NCI-H2107 (cell line): ENCODE measurements around the gene FYCO1.
"Not testable (repeated sequence)": the region's sequence is repeated elsewhere in the genome, so short reads cannot be mapped to it uniquely, and the experiment has no call there.

Source experiments
- DNase-seq: peaks from one replicate; lab custom pipeline; 2025; lab: John Stamatoyannopoulos, UW

FYCO1 gene

DNA sequence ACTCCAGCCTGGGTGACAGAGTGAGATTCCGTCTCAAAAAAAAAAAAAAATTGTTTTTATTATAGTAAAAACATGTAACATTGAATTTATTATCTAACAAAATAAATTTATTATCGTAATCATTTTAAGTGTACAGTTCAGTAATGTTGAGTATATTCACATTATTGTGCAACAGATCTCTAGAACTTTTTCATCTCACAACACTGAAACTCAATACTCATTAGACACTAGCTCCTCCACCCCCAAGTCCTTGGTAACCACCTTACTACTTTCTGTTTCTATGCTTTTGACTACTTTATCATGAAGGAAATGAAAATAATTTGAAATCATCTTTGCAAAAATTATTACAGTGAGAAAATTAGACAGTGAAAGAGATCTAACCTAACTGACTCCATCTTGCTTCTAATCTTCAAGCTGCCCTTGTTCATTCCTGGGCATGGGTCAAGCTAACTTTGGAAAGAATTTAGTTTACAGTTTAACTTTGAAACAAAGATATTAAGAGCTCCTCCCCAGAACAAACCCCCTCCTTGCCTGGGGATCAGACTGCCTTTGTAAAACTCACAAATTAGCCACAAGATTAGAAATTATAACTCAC lies 15.0 kb upstream of the FYCO1 start:
- DNase-seq: no peak

DNA sequence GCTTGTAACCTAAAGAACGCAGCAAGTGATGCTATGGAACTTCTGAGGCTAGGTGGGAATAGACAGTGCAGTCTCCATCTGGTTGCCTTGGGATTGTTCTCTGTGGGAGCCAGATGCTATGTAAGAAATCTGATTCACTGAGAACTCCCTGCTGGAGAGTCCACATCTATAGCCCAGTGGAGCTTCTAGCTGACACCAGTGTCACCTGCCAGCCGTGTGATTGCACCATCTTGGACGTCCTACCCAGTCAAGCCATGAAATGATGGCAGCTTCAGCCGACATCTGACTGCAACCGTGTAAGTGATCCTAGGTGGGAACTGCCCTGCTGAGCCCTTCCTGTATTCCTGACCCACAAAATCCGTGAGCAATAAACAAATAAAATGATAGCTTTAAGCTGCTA lies 12.4 kb upstream of the FYCO1 start:
- no peak for DNase-seq

DNA sequence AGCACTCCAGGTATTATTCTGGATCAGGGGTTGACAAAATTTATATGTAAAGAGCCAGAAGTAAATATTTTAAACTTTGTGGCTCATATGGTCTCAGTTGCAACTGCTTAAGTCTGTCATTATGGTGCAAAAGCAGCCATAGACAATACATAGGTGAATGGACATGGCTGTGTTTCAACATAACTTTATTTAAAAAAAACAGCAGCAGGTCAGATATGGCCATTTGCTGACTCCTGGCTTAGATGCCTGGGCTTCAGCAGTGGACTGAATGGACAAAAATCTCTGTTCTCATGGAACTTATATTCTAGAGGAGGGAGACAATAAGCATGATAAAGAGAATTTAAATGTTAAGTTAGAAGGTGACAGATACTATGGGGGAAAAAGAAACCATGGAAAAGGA lies 11.7 kb upstream of the FYCO1 start:
- no peak for DNase-seq

DNA sequence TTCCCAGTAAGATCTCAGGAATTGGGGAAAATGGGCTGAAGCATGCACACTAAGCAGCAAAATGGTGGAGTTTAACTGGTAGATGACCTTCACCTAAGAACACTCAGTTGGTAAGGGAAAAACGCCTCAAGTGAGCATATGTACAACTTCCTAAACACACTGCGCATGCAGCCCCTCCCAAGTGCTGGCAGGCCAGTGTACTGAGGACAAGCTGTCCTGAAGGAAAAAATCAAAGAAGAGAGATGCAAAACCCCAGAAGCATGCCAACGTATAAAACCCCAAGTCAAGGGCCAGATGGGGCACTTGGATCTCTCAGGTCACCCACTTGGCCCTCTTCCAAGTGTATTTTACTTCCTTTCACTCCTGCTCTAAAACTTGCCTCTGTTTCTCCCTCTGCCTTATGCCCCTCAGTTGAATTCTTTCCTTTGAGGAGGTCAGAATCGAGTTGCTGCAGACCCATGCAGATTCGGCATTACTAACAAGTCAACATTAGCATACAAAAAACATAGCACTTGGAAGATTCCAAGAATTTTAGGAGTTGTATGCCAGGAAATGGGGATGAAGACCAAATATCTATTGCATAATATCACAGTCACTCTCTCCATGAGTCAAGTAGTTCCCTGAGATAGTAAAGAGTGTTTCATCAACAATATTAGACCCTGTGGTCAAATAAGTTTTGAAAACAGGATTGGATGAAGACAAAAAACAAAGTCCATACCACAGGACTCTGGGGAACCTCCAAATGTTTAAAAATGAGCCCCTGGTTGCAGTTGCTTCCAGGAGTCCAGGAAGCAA lies 10.8 kb upstream of the FYCO1 start:
- no peak for DNase-seq

- DNase-seq: not testable (repeated sequence)
These were observed 8.1 kb upstream of the FYCO1 start for GRCh38 chr3:46003706-46004105.

DNA sequence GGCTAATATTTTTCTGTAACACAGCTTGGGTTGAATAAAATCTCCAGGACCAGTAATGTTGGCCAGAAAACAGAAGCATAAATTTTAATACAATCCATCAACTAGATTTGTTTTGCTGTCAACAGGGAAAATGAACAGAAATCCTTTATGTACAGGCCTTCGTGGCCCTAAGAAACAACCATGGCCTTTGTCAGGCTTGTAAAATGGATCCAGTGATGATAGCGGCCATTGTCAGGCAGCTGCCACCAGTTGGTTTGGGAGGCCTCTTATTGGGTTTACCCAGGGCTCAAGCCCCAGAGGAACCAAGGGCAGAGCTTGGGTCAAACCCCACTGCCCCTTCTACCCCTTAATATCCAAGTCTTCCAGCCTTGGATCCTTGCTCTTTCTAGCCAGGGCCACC lies 5.6 kb upstream of the FYCO1 start:
- no peak for DNase-seq

DNA sequence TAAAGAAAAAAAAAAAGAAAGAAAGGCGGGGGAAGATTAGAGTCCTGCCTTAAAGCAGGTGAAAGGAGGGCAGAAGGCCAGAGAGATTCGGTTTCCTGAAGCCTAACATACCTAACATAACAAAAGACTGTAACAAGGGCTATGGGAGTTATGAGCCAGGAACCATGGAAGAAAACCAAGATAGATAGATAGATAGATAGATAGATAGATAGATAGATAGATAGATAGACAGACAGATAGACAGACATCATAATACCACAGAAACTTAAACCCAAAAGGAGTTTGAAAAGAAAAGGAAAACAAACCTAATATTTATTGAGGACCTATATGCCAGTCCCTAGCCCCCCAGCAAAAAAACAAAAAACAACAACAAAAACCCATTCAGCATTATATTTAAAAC lies 2.3 kb upstream of the FYCO1 start:
- DNase-seq: no peak

GRCh38 chr3:45997499-45997898 lies 1.9 kb upstream of the FYCO1 start:
- DNase-seq: not testable (repeated sequence)

DNA sequence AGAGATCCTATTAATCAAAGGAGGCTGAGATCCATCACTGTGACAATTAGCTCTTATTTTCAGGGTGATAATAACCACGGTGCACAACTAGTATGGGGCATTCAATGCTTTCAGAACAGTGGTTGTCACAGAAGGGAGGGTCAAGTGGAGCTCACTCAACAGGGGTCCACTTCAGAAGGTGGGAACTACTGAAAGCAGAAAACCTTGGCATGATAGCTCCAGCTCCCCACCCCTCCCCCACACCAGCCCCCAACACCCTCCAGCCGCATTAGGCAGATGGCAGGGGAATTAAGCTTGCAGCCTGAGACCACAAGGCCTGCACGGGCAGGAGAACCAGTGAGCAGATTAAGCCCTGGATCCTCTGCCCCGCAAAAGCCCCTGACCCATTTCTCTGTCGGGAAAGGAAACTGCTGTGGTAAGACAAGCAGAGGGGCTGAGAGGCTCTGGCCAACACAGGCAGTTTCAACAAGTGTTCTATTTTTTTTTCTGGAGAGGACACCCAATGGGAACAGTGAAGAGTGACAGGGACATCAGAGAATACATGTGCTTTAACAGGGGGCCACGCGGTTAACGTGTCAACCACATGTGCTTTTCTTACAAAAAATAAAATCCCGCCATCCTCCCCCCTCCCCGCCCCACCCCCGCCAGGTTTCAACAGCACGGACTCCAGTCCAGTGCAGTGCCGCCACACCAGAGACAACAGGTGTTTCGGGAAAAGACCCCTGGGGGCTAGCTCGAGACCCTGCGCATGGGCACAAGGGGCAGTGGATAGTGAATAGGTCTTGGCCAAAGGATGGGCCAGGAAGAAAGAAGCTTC lies 997 bp downstream of the FYCO1 start:
- no peak for DNase-seq

GRCh38 chr3:45993421-45994027 lies 2.1 kb downstream of the FYCO1 start:
- no peak for DNase-seq

- DNase-seq: no peak
These were observed 2.8 kb downstream of the FYCO1 start for GRCh38 chr3:45992821-45993221.

GRCh38 chr3:45992133-45992729 lies 3.4 kb downstream of the FYCO1 start:
- DNase-seq: no peak

DNA sequence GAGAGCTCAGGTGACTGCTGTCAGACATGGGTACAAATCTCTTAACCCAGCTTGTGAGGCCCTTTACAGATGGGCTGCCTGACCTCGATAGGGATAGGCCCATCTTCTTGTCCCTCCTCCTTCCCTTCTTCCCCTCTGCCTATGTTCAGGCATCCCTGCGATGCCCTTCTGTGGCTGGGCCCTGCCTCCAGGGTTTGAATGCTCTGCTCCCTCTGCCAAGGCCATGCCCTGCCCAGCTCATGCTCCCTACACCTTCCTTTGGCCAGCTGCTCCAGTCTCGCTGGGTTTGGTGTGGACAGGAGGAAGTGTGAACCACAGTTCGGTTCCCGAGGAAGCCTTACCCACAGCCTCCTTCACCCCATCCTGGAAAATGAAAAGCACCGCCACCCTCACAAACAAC lies 4.3 kb downstream of the FYCO1 start:
- no peak for DNase-seq

GRCh38 chr3:45990181-45990580 lies 5.4 kb downstream of the FYCO1 start:
- no peak for DNase-seq

GRCh38 chr3:45988804-45989203 lies 6.8 kb downstream of the FYCO1 start:
- DNase-seq: no peak

DNA sequence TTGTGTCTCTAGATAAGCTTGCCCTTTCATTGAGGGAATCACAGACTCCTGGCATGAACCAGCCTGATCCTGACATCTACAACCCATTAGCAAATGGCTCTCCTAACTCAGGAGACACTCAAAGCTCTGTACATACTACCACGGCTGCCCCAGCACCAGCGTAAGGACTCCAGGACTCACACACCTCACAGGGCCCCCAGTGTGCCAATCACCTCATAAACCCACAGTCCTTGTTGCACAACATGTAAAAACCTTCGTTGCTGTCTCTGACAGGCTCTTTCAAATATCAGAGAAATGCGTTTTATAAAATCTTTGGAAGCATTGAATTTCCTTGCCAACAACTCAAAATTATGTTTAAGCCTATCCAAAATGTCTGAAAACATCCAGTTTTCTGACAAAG lies 7.3 kb downstream of the FYCO1 start:
- no peak for DNase-seq

DNA sequence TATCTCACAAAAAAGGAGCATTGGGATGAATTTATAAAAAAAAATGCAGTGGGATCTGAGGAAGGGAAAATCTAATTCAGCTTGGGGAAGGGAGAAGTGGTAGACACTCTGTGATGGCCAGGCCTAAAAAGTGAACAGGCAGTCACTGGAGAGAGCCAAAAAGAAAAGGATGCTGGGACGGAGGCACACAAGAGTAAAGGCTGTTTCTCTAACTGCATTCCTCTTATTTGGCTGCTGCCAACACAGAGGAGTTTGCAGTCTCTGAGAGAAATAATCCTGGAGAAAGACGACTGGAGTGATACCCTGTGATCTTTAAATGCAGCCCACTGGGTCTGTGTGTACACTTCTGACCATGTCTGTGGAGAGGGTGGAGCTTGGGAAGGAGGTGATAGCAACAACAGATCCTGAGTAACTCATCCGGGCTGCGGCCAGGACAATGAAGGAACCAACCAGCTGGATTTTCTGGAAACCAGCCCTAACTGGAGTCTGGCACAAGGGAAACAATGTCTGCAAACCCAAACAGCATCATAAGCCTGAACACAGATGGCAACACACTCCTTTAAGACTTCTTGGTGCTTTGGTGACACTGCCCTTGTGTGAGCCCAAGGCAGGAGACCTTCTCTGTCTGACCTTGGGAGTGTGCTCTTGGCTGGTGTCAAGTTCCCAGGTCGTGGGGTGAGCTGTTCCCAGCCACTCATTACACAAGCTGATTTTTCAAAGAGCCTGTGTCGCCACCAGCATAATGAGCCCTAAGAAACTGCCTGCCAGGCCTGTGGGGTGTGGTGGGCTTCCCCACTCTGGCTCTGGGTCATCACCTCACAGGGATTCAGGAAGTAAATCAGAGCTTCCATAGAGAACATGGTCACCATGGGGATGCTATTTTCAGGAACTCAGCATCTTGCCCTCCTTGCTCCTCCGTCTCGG lies 8.0 kb downstream of the FYCO1 start:
- no peak for DNase-seq

DNA sequence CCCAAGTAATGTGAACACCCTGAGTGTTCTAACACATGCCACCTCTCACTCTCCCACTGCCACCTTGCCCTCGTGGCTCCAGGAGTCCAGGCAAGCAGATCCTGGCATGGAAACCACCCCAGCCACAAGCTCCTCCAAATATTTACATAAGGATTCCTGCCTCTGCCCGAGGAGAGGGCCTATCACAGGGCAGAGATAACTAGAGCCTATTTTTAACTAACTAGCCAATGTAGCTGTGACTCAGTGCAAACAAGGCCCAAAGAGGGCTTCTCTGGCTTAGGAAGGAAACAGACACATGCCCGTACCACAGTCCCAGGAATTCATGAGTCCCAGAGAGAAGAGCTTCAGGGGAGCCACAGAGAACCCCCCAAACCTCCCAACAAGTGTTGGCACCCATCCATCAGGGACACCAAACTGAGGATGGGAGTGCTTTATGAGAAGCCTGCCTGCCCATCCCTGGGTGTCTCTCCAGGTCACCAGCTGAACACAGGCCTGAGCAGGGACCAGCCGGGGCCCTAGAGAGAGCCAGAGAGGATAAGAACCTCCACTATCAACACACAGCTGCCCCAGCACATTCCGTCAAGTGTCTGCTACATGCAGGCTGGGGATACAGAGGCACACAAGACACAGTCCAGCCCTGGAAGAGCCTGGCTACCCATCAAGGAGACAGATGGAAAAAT lies 9.2 kb downstream of the FYCO1 start:
- DNase-seq: no peak

- no peak for DNase-seq
These were observed 9.9 kb downstream of the FYCO1 start for GRCh38 chr3:45985532-45986302.
